Upper lobe of left lung (tissue), 6 donors: ENCODE results near the gene ZSCAN10. TPM values are rescaled to one million over a fixed set of nuclear protein-coding genes. Genes with fewer than 3 reads are reported as not detected.
A peak's percentile ranks its signal among the peaks of the same experiment; 100 is the strongest.

Experiments used
- ATAC-seq, 2 donors: fragments of 200-7000 bp; cut with Tn5 transposase; one replicate each; pipeline ENCODE4 v1.9.1; 2022; ENCODE audit warnings: mild to moderate bottlenecking in 2 of 2, moderate library complexity in 2 of 2; ENCODE audit not compliant: low FRiP score in 2 of 2
- DNase-seq, 2 donors: peaks; one replicate each; pipeline ENCODE4 v3.0.0-alpha.2; 2019 to 2020
- H3K27ac ChIP-seq, 4 donors: fragments of 200-600 bp; sonication (generic); one replicate each; pipeline ENCODE4 v1.5.1; 2016 to 2019
- H3K27me3 ChIP-seq, 4 donors: fragments of 200-600 bp; sonication (generic); one replicate each; pipeline ENCODE4 v1.5.1; 2017 to 2019
- H3K36me3 ChIP-seq, 4 donors: fragments of 200-600 bp; sonication (generic); one replicate each; pipeline ENCODE4 v1.5.1; 2016 to 2019
- H3K4me1 ChIP-seq, 4 donors: fragments of 200-600 bp; sonication (generic); one replicate each; pipeline ENCODE4 v1.5.1; 2018 to 2019
- H3K4me3 ChIP-seq, 4 donors: fragments of 200-600 bp; sonication (generic); one replicate each; pipeline ENCODE4 v1.5.1; 2017 to 2019; ENCODE audit warnings: mild to moderate bottlenecking in 2 of 4, moderate library complexity in 1 of 4
- H3K9me3 ChIP-seq, 4 donors: fragments of 200-600 bp; sonication (generic); one replicate each; pipeline ENCODE4 v1.5.1; 2018 to 2019
- EP300 ChIP-seq, 4 donors: sonication (generic); formaldehyde crosslinking; IDR thresholded peaks; one replicate each; pipeline ENCODE4 v1.5.1; 2017; ENCODE audit warnings: antibody characterized with exemption in 4 of 4, control low read depth in 2 of 4
- POLR2A ChIP-seq, 4 donors: fragments of 450-650 bp; IDR thresholded peaks; one replicate each; pipeline ENCODE4 v1.5.1; 2016 to 2017; ENCODE audit warnings: antibody characterized with exemption in 4 of 4, mild to moderate bottlenecking in 2 of 4
- POLR2AphosphoS5 ChIP-seq, 2 donors: sonication (generic); formaldehyde crosslinking; IDR thresholded peaks; one replicate each; pipeline ENCODE4 v1.5.1; 2017; ENCODE audit warnings: antibody characterized with exemption in 2 of 2
- WGBS, 2 donors: methylation state at CpG; one replicate each; pipeline ENCODE4 v1.1.5; 2017 to 2018; 5-methylcytosine and 5-hydroxymethylcytosine counted together
- total RNA-seq, 6 donors: library from RNA; depleted of rRNA in 4 of 6; stranded (reverse); fragments of >200 nt in 4 of 6; gene quantifications; one replicate each; pipeline versions ENCODE4 v1.1.0 to v1.2.1, GENCODE V29; 2016 to 2021
- TF ChIP-seq, protein P1 (sequence below), 6 experiments: fragments of 450-650 bp in 4 of 6; fragments of 200-600 bp in 2 of 6; sonication (generic) in 2 of 6; IDR thresholded peaks; one replicate each; pipeline ENCODE4 v1.5.1; 2016 to 2019; ENCODE audit warnings: antibody characterized with exemption in 6 of 6
- donor health status: DM: no; HTN: no; CAD: no; lungs with moderate emphysema.
- donor health status: DM: no; HTN: yes; CAD: no; lungs with severe emphysema.

ZSCAN10 gene
- total RNA-seq, 6 donors from 2014 or later = 0.17 to 1.0 (median 0.28) TPM; not detected in 2

DNA sequence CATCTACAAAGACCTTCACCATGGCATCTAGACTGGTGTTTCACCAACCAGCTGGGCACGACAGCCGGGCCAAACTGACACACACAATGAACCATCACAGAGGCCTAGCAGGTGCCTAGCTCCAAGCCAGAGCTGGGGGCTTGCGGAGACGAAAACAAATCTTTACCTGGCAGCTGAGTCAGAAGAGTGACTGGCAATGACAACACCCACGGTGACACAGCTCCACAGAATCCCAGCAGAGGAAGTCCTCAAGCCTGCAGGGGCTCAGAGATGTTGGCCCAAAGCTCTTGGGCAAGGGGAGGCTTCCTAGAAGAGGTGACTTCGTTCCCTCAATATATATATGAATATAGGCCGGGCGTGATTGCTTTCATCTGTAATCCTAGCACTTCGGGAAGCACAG lies 47.6 kb downstream of the ZSCAN10 start:
- Histone ChIP-seq H3K4me3 (no peak overlapping the region), H3K27me3 (peaks cover 0 to 12% (median 10%) of the 10 kb centered on the region in 4 donors), H3K4me1 (peaks cover 7 to 31% (median 15%) of the 10 kb centered on the region in 4 donors), H3K36me3 (no peaks in the 10 kb centered on the region), H3K9me3 (no peaks in the 10 kb centered on the region), H3K27ac (peak overlapping the region; percentile 59 to 85 (median 70))
- ATAC-seq = no peak
- peak in 1 of 2 donors; percentile 67 for DNase-seq
- TF ChIP-seq POLR2AphosphoS5 (IDR thresholded peaks at IDR 0.05) = peak in 1 of 2 donors; percentile 25
- TF ChIP-seq, protein P1, sequence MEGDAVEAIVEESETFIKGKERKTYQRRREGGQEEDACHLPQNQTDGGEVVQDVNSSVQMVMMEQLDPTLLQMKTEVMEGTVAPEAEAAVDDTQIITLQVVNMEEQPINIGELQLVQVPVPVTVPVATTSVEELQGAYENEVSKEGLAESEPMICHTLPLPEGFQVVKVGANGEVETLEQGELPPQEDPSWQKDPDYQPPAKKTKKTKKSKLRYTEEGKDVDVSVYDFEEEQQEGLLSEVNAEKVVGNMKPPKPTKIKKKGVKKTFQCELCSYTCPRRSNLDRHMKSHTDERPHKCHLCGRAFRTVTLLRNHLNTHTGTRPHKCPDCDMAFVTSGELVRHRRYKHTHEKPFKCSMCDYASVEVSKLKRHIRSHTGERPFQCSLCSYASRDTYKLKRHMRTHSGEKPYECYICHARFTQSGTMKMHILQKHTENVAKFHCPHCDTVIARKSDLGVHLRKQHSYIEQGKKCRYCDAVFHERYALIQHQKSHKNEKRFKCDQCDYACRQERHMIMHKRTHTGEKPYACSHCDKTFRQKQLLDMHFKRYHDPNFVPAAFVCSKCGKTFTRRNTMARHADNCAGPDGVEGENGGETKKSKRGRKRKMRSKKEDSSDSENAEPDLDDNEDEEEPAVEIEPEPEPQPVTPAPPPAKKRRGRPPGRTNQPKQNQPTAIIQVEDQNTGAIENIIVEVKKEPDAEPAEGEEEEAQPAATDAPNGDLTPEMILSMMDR (IDR thresholded peaks at IDR 0.05) = no peak
- TF ChIP-seq EP300 (IDR thresholded peaks at IDR 0.05) = no peak
- no peak for TF ChIP-seq POLR2A (IDR thresholded peaks at IDR 0.05)
- WGBS, 2 donors = 47 to 78% methylated on average over 9 of the region's 9 CpGs

DNA sequence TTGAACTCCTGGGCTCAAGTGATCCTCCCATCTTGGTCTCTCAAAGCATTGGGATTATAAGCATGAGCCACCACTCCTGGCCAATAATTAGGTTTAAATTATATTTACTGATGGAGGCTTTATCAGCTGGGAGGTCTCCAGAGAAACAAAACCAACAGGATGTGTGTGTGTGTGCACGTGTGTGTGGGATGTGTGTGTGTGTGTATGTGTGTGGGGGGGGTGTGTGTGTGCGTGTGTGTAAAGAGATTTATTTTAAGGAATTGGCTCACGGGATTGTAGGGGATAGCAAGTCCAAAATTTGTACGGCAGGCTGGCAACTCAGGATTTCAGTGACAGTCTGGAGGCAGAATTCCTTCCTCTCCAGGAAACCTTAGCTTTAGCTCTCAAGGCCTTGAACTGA lies 48.1 kb downstream of the ZSCAN10 start:
- H3K36me3 ChIP-seq = no peaks in the 10 kb centered on the region
- H3K27me3 ChIP-seq = peaks cover 0 to 17% (median 15%) of the 10 kb centered on the region in 4 donors
- no peaks in the 10 kb centered on the region for H3K9me3 ChIP-seq
- peaks cover 12 to 36% (median 20%) of the 10 kb centered on the region in 4 donors for H3K4me1 ChIP-seq
- WGBS, 2 donors = 16 to 38% methylated on average over 4 of the region's 4 CpGs
- DNase-seq = no peak
- peak overlapping the region; percentile 59 to 85 (median 70) for H3K27ac ChIP-seq
- H3K4me3 ChIP-seq = no peak overlapping the region
- no peak for ATAC-seq
- TF ChIP-seq POLR2A (IDR thresholded peaks at IDR 0.05) = no peak
- no peak for TF ChIP-seq EP300 (IDR thresholded peaks at IDR 0.05)
- TF ChIP-seq, protein P1 (IDR thresholded peaks at IDR 0.05) = no peak
- TF ChIP-seq POLR2AphosphoS5 (IDR thresholded peaks at IDR 0.05) = no peak

DNA sequence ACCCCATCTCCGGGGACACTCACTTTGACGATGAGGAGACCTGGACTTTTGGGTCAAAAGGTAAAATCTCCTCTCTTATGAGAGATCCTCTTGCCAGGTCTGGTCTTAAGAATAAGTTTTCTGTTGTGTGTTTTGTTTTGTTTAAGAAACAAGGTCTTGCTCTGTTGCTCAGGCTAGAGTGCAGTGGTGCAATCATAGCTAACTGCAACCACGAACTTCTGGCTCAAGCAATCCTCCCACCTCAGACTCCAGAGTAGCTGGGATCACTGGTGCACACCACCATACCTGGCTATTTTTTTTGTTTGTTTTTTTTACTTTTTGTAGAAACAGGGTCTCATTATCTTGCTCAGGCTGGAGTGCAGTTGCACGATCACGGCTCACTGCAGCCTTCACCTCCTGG lies 48.6 kb downstream of the ZSCAN10 start:
- Histone ChIP-seq H3K4me3 (no peak overlapping the region), H3K36me3 (no peaks in the 10 kb centered on the region), H3K27ac (peak overlapping the region; percentile 59 to 85 (median 70)), H3K9me3 (no peaks in the 10 kb centered on the region), H3K4me1 (peaks cover 17 to 39% (median 24%) of the 10 kb centered on the region in 4 donors), H3K27me3 (peaks cover 0 to 22% (median 19%) of the 10 kb centered on the region in 4 donors)
- no peak for DNase-seq
- no peak for TF ChIP-seq POLR2A (IDR thresholded peaks at IDR 0.05)
- no peak for TF ChIP-seq EP300 (IDR thresholded peaks at IDR 0.05)
- TF ChIP-seq, protein P1 (IDR thresholded peaks at IDR 0.05) = no peak
- no peak for TF ChIP-seq POLR2AphosphoS5 (IDR thresholded peaks at IDR 0.05)
- 69 to 81% methylated on average over 5 of the region's 5 CpGs for WGBS, 2 donors
- ATAC-seq = no peak

DNA sequence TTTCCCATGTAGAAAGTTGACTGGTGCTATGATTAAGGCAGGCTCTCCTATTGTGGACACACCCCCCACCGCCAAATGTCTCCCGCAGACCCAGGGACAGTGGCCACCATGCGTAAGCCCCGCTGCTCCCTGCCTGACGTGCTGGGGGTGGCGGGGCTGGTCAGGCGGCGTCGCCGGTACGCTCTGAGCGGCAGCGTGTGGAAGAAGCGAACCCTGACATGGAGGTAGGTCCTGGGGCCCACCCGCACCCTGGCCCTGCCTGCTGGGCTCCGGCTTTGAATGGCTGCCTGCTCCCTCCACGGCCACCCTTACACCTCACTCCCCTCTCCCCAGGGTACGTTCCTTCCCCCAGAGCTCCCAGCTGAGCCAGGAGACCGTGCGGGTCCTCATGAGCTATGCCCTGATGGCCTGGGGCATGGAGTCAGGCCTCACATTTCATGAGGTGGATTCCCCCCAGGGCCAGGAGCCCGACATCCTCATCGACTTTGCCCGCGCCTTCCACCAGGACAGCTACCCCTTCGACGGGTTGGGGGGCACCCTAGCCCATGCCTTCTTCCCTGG lies 49.1 kb downstream of the ZSCAN10 start:
- TF ChIP-seq, protein P1 (IDR thresholded peaks at IDR 0.05) = no peak
- TF ChIP-seq EP300 (IDR thresholded peaks at IDR 0.05) = no peak
- 76 to 85% methylated on average over 21 to 26 of the region's 26 CpGs for WGBS, 2 donors
- peaks cover 22 to 39% (median 27%) of the 10 kb centered on the region in 4 donors for H3K4me1 ChIP-seq
- peaks cover 0 to 27% (median 20%) of the 10 kb centered on the region in 4 donors for H3K27me3 ChIP-seq
- DNase-seq (no peak), ATAC-seq (no peak)
- peak overlapping the region; percentile 59 to 85 (median 70) for H3K27ac ChIP-seq
- no peaks in the 10 kb centered on the region for H3K36me3 ChIP-seq
- no peak overlapping the region for H3K4me3 ChIP-seq
- no peaks in the 10 kb centered on the region for H3K9me3 ChIP-seq

DNA sequence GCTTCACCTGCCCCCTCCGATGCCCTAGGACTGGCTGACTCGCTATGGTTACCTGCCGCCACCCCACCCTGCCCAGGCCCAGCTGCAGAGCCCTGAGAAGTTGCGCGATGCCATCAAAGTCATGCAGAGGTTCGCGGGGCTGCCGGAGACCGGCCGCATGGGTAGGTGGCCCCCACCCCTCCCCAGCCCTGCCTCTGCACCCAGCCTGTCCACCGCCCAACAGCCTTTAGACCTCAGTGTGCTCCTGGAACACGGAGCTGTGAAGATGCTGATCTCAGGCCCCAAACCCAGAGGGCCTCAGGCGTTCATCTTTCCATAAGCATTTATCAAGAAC lies 51.7 kb downstream of the ZSCAN10 start:
- no peaks in the 10 kb centered on the region for H3K36me3 ChIP-seq
- TF ChIP-seq EP300 (IDR thresholded peaks at IDR 0.05) = no peak
- TF ChIP-seq, protein P1 (IDR thresholded peaks at IDR 0.05) = no peak
- TF ChIP-seq POLR2AphosphoS5 (IDR thresholded peaks at IDR 0.05) = no peak
- no peak for TF ChIP-seq POLR2A (IDR thresholded peaks at IDR 0.05)
- ATAC-seq = no peak
- H3K4me1 ChIP-seq = peaks cover 21 to 34% (median 25%) of the 10 kb centered on the region in 4 donors
- 23 to 33% methylated on average over 1 to 13 of the region's 13 CpGs for WGBS, 2 donors
- H3K27ac ChIP-seq = peak overlapping the region; percentile 32 to 85 (median 70)
- H3K27me3 ChIP-seq = peaks cover 0 to 36% (median 26%) of the 10 kb centered on the region in 4 donors
- DNase-seq = peak in 1 of 2 donors; percentile 80
- H3K4me3 ChIP-seq = peak overlapping the region in 3 of 4 donors; percentile 38 to 54 (median 50)
- no peaks in the 10 kb centered on the region for H3K9me3 ChIP-seq
